ENCODE measurements around the gene EIF3M.
"Not testable (repeated sequence)": the region's sequence is repeated elsewhere in the genome, so short reads cannot be mapped to it uniquely, and the experiment has no call there.

Gene EIF3M

GRCh38 chr11:32602657-32603415, 19.2 kb downstream of the EIF3M start:
- no peak for DNase-seq

GRCh38 chr11:32606220-32606619, 22.6 kb downstream of the EIF3M start:
- DNase-seq: no peak

GRCh38 chr11:32608826-32609225, 25.2 kb downstream of the EIF3M start:
- not testable (repeated sequence) for DNase-seq

- no peak for DNase-seq
These were observed 27.2 kb downstream of the EIF3M start for GRCh38 chr11:32610797-32611352.

- no peak for DNase-seq
These were observed 30.0 kb downstream of the EIF3M start for GRCh38 chr11:32613500-32614151.

GRCh38 chr11:32615422-32615821, 31.8 kb downstream of the EIF3M start:
- DNase-seq: no peak

GRCh38 chr11:32616903-32617302, 33.3 kb downstream of the EIF3M start:
- DNase-seq: no peak

- DNase-seq: no peak
These were observed 47.2 kb downstream of the EIF3M start for GRCh38 chr11:32630844-32631243.

- no peak for DNase-seq
These were observed 52.2 kb downstream of the EIF3M start for GRCh38 chr11:32635819-32636218.

- no peak for DNase-seq
These were observed 57.7 kb downstream of the EIF3M start for GRCh38 chr11:32641361-32641760.

- no peak for DNase-seq
These were observed 59.9 kb downstream of the EIF3M start for GRCh38 chr11:32643526-32643925.
